Body of pancreas (tissue), 4 donors: ENCODE data around the gene UBE2I. TPM values are rescaled to one million over a fixed set of nuclear protein-coding genes. Genes with fewer than 3 reads are reported as not detected.

Experiments used
- ATAC-seq: fragments of 150-250 bp; one replicate; pipeline ENCODE4 v1.9.1; 2016
- DNase-seq, 4 donors: peaks; one replicate each; pipeline ENCODE4 v3.0.0-alpha.2; 2019
- H3K27ac ChIP-seq, 4 donors: fragments of 200-600 bp; sonication (generic); 1 replicate in 3 of 4; 2 replicates in 1 of 4; pipeline versions ENCODE4 v1.5.1 to v1.6.1; 2016 to 2019; ENCODE audit warnings: mild to moderate bottlenecking in 1 of 4, mixed read lengths in 1 of 4, moderate library complexity in 1 of 4
- H3K27me3 ChIP-seq, 2 donors: fragments of 200-600 bp; sonication (generic); one replicate each; pipeline ENCODE4 v1.6.0; 2016; ENCODE audit warnings: mild to moderate bottlenecking in 1 of 2
- H3K36me3 ChIP-seq, 2 donors: fragments of 200-600 bp; sonication (generic); replicated peaks in 1 of 2; 2 replicates each; pipeline ENCODE4 v1.5.1; 2016; ENCODE audit warnings: low read depth in 2 of 2; ENCODE audit not compliant: insufficient read depth in 1 of 2
- H3K4me1 ChIP-seq: fragments of 200-600 bp; sonication (generic); one replicate; pipeline ENCODE4 v1.6.0; 2016
- H3K4me3 ChIP-seq, 2 donors: fragments of 200-600 bp; sonication (generic); 1 replicate in 1 of 2; 2 replicates in 1 of 2; pipeline ENCODE4 v1.5.1; 2016 to 2019
- H3K9me3 ChIP-seq, 3 donors: fragments of 200-600 bp; sonication (generic); 1 replicate in 2 of 3; 2 replicates in 1 of 3; pipeline ENCODE4 v1.5.1; 2016
- POLR2A ChIP-seq, 3 donors: fragments of 450-650 bp; IDR thresholded peaks; one replicate each; pipeline ENCODE4 v1.6.1; 2016; ENCODE audit warnings: antibody characterized with exemption in 3 of 3, mild to moderate bottlenecking in 2 of 3
- WGBS, 2 donors: methylation state at CpG; one replicate each; pipeline ENCODE4 v1.1.5; 2017; 5-methylcytosine and 5-hydroxymethylcytosine counted together
- intact Hi-C: fragments of 100-400 bp; cut with DNase I; formaldehyde crosslinking; loops from one replicate; pipeline ENCODE4 v1.15.1; 2023
- total RNA-seq, 2 donors: library from RNA; depleted of rRNA; stranded (reverse); fragments of >200 nt; gene quantifications; one replicate each; pipeline ENCODE4 v1.1.0, GENCODE V29; 2016
- TF ChIP-seq, protein P1 (sequence below), 7 experiments: fragments of 450-650 bp in 4 of 7; fragments of 200-600 bp in 3 of 7; sonication (generic) in 3 of 7; IDR thresholded peaks; one replicate each; pipeline ENCODE4 v1.5.1; 2016 to 2019; ENCODE audit warnings: antibody characterized with exemption in 7 of 7

Gene UBE2I
- total RNA-seq, 2 donors from 2014 or later = 25.9 to 81.7 TPM

DNA sequence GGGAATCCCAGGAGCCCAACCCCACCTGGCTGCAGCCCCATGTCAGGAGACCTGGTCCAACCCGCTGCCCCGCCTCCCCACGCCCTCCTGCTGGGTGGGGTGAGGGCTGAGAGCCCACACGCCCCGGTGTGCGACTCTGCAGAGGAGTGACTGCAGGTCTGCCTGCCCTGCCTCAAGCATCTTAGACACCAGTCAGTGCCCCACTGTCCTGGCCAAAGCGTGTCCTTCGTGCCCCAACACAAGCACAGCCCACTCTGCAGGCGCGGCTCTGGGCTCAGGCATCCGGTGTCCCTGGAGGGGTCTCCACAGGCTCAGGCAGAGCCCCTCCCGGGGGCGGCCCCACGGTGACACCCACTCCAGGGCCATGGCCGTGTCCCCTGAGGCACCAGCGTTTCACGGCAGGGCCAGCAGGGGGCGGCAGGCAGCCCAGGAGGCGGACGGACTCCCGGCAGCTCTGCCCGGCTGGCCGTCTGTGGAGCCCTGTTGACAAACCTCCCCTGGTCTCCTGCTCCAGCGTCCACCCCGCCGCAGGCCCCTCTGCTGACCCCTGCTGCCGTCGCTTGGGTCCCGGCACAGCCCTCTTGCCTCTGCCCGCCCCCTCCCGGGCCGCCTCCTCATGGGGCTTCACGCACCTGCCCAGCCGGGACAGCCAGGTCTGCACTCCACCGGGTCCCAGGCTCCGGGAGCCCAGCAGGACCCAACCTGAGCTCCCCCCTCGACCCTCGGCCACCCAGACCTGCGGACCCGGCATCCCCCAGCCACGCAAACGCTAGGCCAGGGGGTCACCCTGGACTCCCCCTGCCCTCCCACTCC, 8.6 kb upstream of the UBE2I start:
- ATAC-seq (peak; percentile 79), DNase-seq (peak; percentile 74 to 84 (median 80))
- no peaks in the 10 kb centered on the region for H3K36me3 ChIP-seq
- no peaks in the 10 kb centered on the region for H3K9me3 ChIP-seq
- no peak overlapping the region for H3K4me3 ChIP-seq
- WGBS, 2 donors = 0 to 7% methylated on average over 1 to 42 of the region's 42 CpGs
- no peak for TF ChIP-seq POLR2A (IDR thresholded peaks at IDR 0.05)
- TF ChIP-seq, protein P1, sequence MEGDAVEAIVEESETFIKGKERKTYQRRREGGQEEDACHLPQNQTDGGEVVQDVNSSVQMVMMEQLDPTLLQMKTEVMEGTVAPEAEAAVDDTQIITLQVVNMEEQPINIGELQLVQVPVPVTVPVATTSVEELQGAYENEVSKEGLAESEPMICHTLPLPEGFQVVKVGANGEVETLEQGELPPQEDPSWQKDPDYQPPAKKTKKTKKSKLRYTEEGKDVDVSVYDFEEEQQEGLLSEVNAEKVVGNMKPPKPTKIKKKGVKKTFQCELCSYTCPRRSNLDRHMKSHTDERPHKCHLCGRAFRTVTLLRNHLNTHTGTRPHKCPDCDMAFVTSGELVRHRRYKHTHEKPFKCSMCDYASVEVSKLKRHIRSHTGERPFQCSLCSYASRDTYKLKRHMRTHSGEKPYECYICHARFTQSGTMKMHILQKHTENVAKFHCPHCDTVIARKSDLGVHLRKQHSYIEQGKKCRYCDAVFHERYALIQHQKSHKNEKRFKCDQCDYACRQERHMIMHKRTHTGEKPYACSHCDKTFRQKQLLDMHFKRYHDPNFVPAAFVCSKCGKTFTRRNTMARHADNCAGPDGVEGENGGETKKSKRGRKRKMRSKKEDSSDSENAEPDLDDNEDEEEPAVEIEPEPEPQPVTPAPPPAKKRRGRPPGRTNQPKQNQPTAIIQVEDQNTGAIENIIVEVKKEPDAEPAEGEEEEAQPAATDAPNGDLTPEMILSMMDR (IDR thresholded peaks at IDR 0.05) = peak; percentile 75 to 90 (median 82)
- intact Hi-C loops = no loop called here
- peaks cover 59% of the 10 kb centered on the region for H3K4me1 ChIP-seq
- no peaks in the 10 kb centered on the region for H3K27me3 ChIP-seq
- no peak overlapping the region for H3K27ac ChIP-seq

GRCh38 chr16:1301562-1301961, 7.9 kb upstream of the UBE2I start:
- Histone ChIP-seq H3K4me3 (no peak overlapping the region), H3K9me3 (no peaks in the 10 kb centered on the region), H3K36me3 (no peaks in the 10 kb centered on the region), H3K27ac (no peak overlapping the region), H3K27me3 (no peaks in the 10 kb centered on the region), H3K4me1 (peaks cover 57% of the 10 kb centered on the region)
- WGBS, 2 donors = 63 to 75% methylated on average over 11 to 12 of the region's 12 CpGs
- intact Hi-C loops = no loop called here
- no peak for ATAC-seq
- TF ChIP-seq, protein P1 (IDR thresholded peaks at IDR 0.05) = no peak
- TF ChIP-seq POLR2A (IDR thresholded peaks at IDR 0.05) = no peak
- DNase-seq = no peak

- intact Hi-C loops = no loop called here
- H3K4me3 ChIP-seq = no peak overlapping the region
- peaks cover 19% of the 10 kb centered on the region for H3K4me1 ChIP-seq
- H3K36me3 ChIP-seq = no peaks in the 10 kb centered on the region
- no peaks in the 10 kb centered on the region for H3K27me3 ChIP-seq
- H3K27ac ChIP-seq = no peak overlapping the region
- TF ChIP-seq POLR2A (IDR thresholded peaks at IDR 0.05) = no peak
- TF ChIP-seq, protein P1 (IDR thresholded peaks at IDR 0.05) = no peak
- DNase-seq = no peak
- WGBS, 2 donors = 66 to 79% methylated on average over 7 to 12 of the region's 12 CpGs
- H3K9me3 ChIP-seq = no peaks in the 10 kb centered on the region
- no peak for ATAC-seq
Observed at GRCh38 chr16:1305823-1306222, 3.6 kb upstream of the UBE2I start.

DNA sequence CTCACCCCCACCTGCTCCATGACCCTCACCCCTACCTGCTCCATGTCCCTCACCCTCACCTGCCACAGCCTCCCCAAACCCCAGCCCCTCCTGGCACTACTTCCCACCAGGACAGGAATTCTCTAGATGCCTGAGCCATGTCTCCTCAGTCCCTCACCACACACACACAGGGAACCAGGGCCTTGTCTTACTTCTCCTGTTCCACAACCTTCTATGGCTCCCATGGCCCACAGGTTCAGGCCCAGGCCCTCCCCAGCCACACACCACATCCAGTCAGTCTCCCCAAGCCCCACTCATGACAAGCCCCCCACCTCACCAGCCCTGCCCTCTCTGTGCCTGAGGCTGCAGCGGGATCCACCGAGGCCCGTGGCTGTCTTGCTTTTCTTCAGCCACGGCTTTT, 3.1 kb upstream of the UBE2I start:
- Histone ChIP-seq H3K36me3 (no peaks in the 10 kb centered on the region), H3K27ac (no peak overlapping the region), H3K4me1 (peaks cover 19% of the 10 kb centered on the region), H3K9me3 (no peaks in the 10 kb centered on the region), H3K4me3 (no peak overlapping the region), H3K27me3 (no peaks in the 10 kb centered on the region)
- DNase-seq = no peak
- 68 to 72% methylated on average over 4 of the region's 4 CpGs for WGBS, 2 donors
- intact Hi-C loops = no loop called here
- no peak for TF ChIP-seq POLR2A (IDR thresholded peaks at IDR 0.05)
- TF ChIP-seq, protein P1 (IDR thresholded peaks at IDR 0.05) = no peak
- ATAC-seq = no peak
